NCI-H748 (cell line): ENCODE data around the gene SLC25A36.
"Not testable (repeated sequence)": the region's sequence is repeated elsewhere in the genome, so short reads cannot be mapped to it uniquely, and the experiment has no call there.

Experiments used
- DNase-seq: peaks from one replicate; lab custom pipeline; 2025; ENCODE audit not compliant: unreplicated experiment; lab: John Stamatoyannopoulos, UW

SLC25A36 gene

GRCh38 chr3:140931016-140931454 lies 10.6 kb upstream of the SLC25A36 start:
- DNase-seq = no peak

GRCh38 chr3:140931801-140932200 lies 9.8 kb upstream of the SLC25A36 start:
- DNase-seq = no peak

- DNase-seq = no peak
Measured at GRCh38 chr3:140933109-140933508, 8.5 kb upstream of the SLC25A36 start.

- DNase-seq = peak; percentile 12
Measured at GRCh38 chr3:140933552-140933951, 8.1 kb upstream of the SLC25A36 start.

GRCh38 chr3:140939305-140939704 lies 2.3 kb upstream of the SLC25A36 start:
- not testable (repeated sequence) for DNase-seq

GRCh38 chr3:140941090-140941433 lies 574 bp upstream of the SLC25A36 start:
- DNase-seq = no peak

- DNase-seq = peak; percentile 59
Measured at GRCh38 chr3:140942221-140943104, 827 bp downstream of the SLC25A36 start.

- DNase-seq = no peak
Measured at GRCh38 chr3:140943781-140944552, 2.3 kb downstream of the SLC25A36 start.

GRCh38 chr3:140948460-140949249 lies 7.0 kb downstream of the SLC25A36 start:
- no peak for DNase-seq

- no peak for DNase-seq
Measured at GRCh38 chr3:140950144-140950543, 8.5 kb downstream of the SLC25A36 start.

GRCh38 chr3:140950863-140951262 lies 9.2 kb downstream of the SLC25A36 start:
- DNase-seq = no peak

- DNase-seq = not testable (repeated sequence)
Measured at GRCh38 chr3:140951750-140952149, 10.1 kb downstream of the SLC25A36 start.

- no peak for DNase-seq
Measured at GRCh38 chr3:140953028-140953960, 11.7 kb downstream of the SLC25A36 start.

- DNase-seq = no peak
Measured at GRCh38 chr3:140954576-140954975, 12.9 kb downstream of the SLC25A36 start.

GRCh38 chr3:140955645-140956044 lies 14.0 kb downstream of the SLC25A36 start:
- DNase-seq = no peak

- no peak for DNase-seq
Measured at GRCh38 chr3:140956058-140956835, 14.6 kb downstream of the SLC25A36 start.

GRCh38 chr3:140972833-140973232 lies 31.2 kb downstream of the SLC25A36 start:
- peak; percentile 2 for DNase-seq

GRCh38 chr3:140974900-140975299 lies 33.3 kb downstream of the SLC25A36 start:
- no peak for DNase-seq

- no peak for DNase-seq
Measured at GRCh38 chr3:140980663-140981062, 39.0 kb downstream of the SLC25A36 start.
